Measurements from ENCODE around the gene NISCH. TPM values are rescaled to one million over a fixed set of nuclear protein-coding genes. Genes with fewer than 3 reads are reported as not detected.

NISCH gene
- total and polyA plus RNA-seq, 7 donors = 14.3 to 33.4 (median 23.6) TPM

GRCh38 chr3:52408466-52408865 is 46.9 kb upstream of the NISCH start:
- Histone ChIP-seq H3K27me3 (ENCODE audit: insufficient read depth in 3 of 3, low read length in 2 of 3) (no peaks in the 10 kb centered on the region), H3K9me3 (no peaks in the 10 kb centered on the region), H3K4me1 (peaks cover 35% of the 10 kb centered on the region), H3K36me3 (ENCODE audit: insufficient read depth in 1 of 2, low read depth in 1 of 2) (peaks cover 8 to 59% of the 10 kb centered on the region in 2 donors), H3K27ac (peak overlapping the region; percentile 9), H3K4me3 (peak overlapping the region; percentile 99)
- 90 to 92% (median 91%) methylated on average over 8 of the region's 8 CpGs for WGBS, 3 donors
- ATAC-seq (no peak), DNase-seq (peak in 1 of 2 donors; percentile 29)
- intact Hi-C loops (cut with DNase I) = loop anchor here in 1 of 2 donors (5.0 kb wide), 1 partner anchor 186 kb away; no protein-coding TSS in a partner anchor
- TF ChIP-seq CTCF (IDR thresholded peaks at IDR 0.05) = no peak

- intact Hi-C loops (cut with DNase I) = no loop called here
- peaks cover 0 to 23% of the 10 kb centered on the region in 2 donors for H3K36me3 ChIP-seq (ENCODE audit: insufficient read depth in 1 of 2, low read depth in 1 of 2)
- H3K4me1 ChIP-seq = peaks cover 20% of the 10 kb centered on the region
- H3K4me3 ChIP-seq = no peak overlapping the region
- no peaks in the 10 kb centered on the region for H3K27me3 ChIP-seq (ENCODE audit: insufficient read depth in 3 of 3, low read length in 2 of 3)
- H3K9me3 ChIP-seq = no peaks in the 10 kb centered on the region
- H3K27ac ChIP-seq = no peak overlapping the region
- DNase-seq (no peak), ATAC-seq (no peak)
- WGBS, 3 donors = 93 to 96% (median 93%) methylated on average over 3 of the region's 3 CpGs
- TF ChIP-seq CTCF (IDR thresholded peaks at IDR 0.05) = no peak
Measured at GRCh38 chr3:52415800-52416199, 39.6 kb upstream of the NISCH start.

- Histone ChIP-seq H3K4me3 (no peak overlapping the region), H3K4me1 (no peaks in the 10 kb centered on the region), H3K36me3 (ENCODE audit: insufficient read depth in 1 of 2, low read depth in 1 of 2) (peaks cover 0 to 6% of the 10 kb centered on the region in 2 donors), H3K27me3 (ENCODE audit: insufficient read depth in 3 of 3, low read length in 2 of 3) (no peaks in the 10 kb centered on the region), H3K9me3 (no peaks in the 10 kb centered on the region), H3K27ac (no peak overlapping the region)
- DNase-seq (no peak), ATAC-seq (no peak)
- intact Hi-C loops (cut with DNase I) = no loop called here
- TF ChIP-seq CTCF (IDR thresholded peaks at IDR 0.05) = no peak
- WGBS, 3 donors = 68 to 91% (median 70%) methylated on average over 2 of the region's 2 CpGs
Measured at GRCh38 chr3:52420388-52420787, 35.0 kb upstream of the NISCH start.

GRCh38 chr3:52422669-52423068 is 32.7 kb upstream of the NISCH start:
- DNase-seq = no peak
- ATAC-seq = no peak
- Histone ChIP-seq H3K4me1 (no peaks in the 10 kb centered on the region), H3K4me3 (no peak overlapping the region), H3K36me3 (ENCODE audit: insufficient read depth in 1 of 2, low read depth in 1 of 2) (no peaks in the 10 kb centered on the region), H3K27me3 (ENCODE audit: insufficient read depth in 3 of 3, low read length in 2 of 3) (no peaks in the 10 kb centered on the region), H3K9me3 (no peaks in the 10 kb centered on the region), H3K27ac (no peak overlapping the region)
- 85 to 97% (median 87%) methylated on average over 3 of the region's 3 CpGs for WGBS, 3 donors
- intact Hi-C loops (cut with DNase I) = no loop called here
- no peak for TF ChIP-seq CTCF (IDR thresholded peaks at IDR 0.05)

GRCh38 chr3:52423173-52423572 is 32.2 kb upstream of the NISCH start:
- 55 to 65% (median 63%) methylated on average over 5 of the region's 5 CpGs for WGBS, 3 donors
- peak in 1 of 2 donors; percentile 48 for DNase-seq

More at GRCh38 chr3:52423173-52423572, 32.2 kb upstream of the NISCH start:
- Histone ChIP-seq H3K4me3 (no peak overlapping the region), H3K27me3 (ENCODE audit: insufficient read depth in 3 of 3, low read length in 2 of 3) (no peaks in the 10 kb centered on the region), H3K36me3 (ENCODE audit: insufficient read depth in 1 of 2, low read depth in 1 of 2) (no peaks in the 10 kb centered on the region), H3K9me3 (no peaks in the 10 kb centered on the region), H3K4me1 (no peaks in the 10 kb centered on the region), H3K27ac (no peak overlapping the region)
- intact Hi-C loops (cut with DNase I) = no loop called here
- TF ChIP-seq CTCF (IDR thresholded peaks at IDR 0.05) = no peak
- no peak for ATAC-seq
